SK-N-SH (cell line): ENCODE data around the gene MYEOV. TPM values are rescaled to one million over a fixed set of nuclear protein-coding genes. Genes with fewer than 3 reads are reported as not detected.

Source experiments
- CTCF ChIA-PET: fragments of 300-600, 350-600 bp; formaldehyde crosslinking; extraction: SDS; loops from one replicate; lab custom pipeline; 2021; lab: Yijun Ruan, JAX
- POLR2A ChIA-PET: fragments of 350-600 bp; sonication (Branson Sonifier 250); formaldehyde crosslinking; extraction: SDS; loops from one replicate; lab custom pipeline; 2020; ENCODE audit warnings: antibody characterized with exemption, inconsistent platforms; lab: Yijun Ruan, JAX
- DNase-seq: peaks from one replicate; pipeline ENCODE4 v3.0.0; 2012
- H2AFZ ChIP-seq: fragments of 200-600 bp; sonication (generic); 2 replicates; pipeline ENCODE4 v1.8.1; 2016; ENCODE audit warnings: antibody characterized with exemption, mild to moderate bottlenecking, low read depth
- H3F3A ChIP-seq: fragments of 200-600 bp; sonication (generic); replicated peaks from 2 replicates; pipeline ENCODE3; 2016; ENCODE audit warnings: antibody characterized with exemption, mild to moderate bottlenecking; ENCODE audit not compliant: insufficient read depth
- H3K27ac ChIP-seq, 2 experiments: fragments of 200-500 bp in 1 of 2; fragments of 200-600 bp in 1 of 2; sonication (Bioruptor generic) in 1 of 2; sonication (generic), shearing (Covaris generic) in 1 of 2; 2 replicates each; pipeline versions ENCODE4 v1.5.1 to v1.6.1; 2014 to 2016; ENCODE audit warnings: low read depth in 2 of 2, inconsistent platforms in 1 of 2, low read length in 1 of 2, mild to moderate bottlenecking in 1 of 2, mixed read lengths in 1 of 2
- H3K27me3 ChIP-seq: fragments of 200-600 bp; sonication (generic), shearing (Covaris generic); 2 replicates; pipeline ENCODE4 v1.6.1; 2016; ENCODE audit warnings: mixed run types; ENCODE audit not compliant: insufficient read depth
- H3K36me3 ChIP-seq, 2 experiments: fragments of 200-500 bp in 1 of 2; fragments of 200-600 bp in 1 of 2; sonication (Bioruptor generic) in 1 of 2; sonication (generic) in 1 of 2; replicated peaks in 1 of 2; 2 replicates each; pipeline versions ENCODE3 to v1.5.1; 2014 to 2016; ENCODE audit warnings: low read length in 1 of 2, mild to moderate bottlenecking in 1 of 2; ENCODE audit not compliant: insufficient read depth in 2 of 2, control insufficient read depth in 1 of 2
- H3K4me1 ChIP-seq, 2 experiments: fragments of 200-500 bp in 1 of 2; fragments of 200-600 bp in 1 of 2; sonication (Bioruptor generic) in 1 of 2; sonication (generic), shearing (Covaris generic) in 1 of 2; 2 replicates each; pipeline versions ENCODE4 v1.5.1 to v1.6.1; 2014 to 2016; ENCODE audit warnings: low read depth in 1 of 2, low read length in 1 of 2, mixed run types in 1 of 2; ENCODE audit not compliant: insufficient read depth in 2 of 2, control insufficient read depth in 1 of 2
- H3K4me2 ChIP-seq: fragments of 200-600 bp; sonication (generic), shearing (Covaris generic); 2 replicates; pipeline ENCODE4 v1.6.1; 2017; ENCODE audit warnings: mixed run types
- H3K4me3 ChIP-seq, 2 experiments: fragments of 200-500 bp in 1 of 2; fragments of 200-600 bp in 1 of 2; sonication (Bioruptor generic) in 1 of 2; sonication (generic), shearing (Covaris generic) in 1 of 2; 2 replicates each; pipeline versions ENCODE4 v1.5.1 to v1.8.1; 2014 to 2016; ENCODE audit warnings: low read depth in 2 of 2, inconsistent platforms in 1 of 2, low read length in 1 of 2, mild to moderate bottlenecking in 1 of 2, mixed read lengths in 1 of 2, moderate library complexity in 1 of 2
- H3K79me2 ChIP-seq: fragments of 200-600 bp; sonication (generic); 2 replicates; pipeline ENCODE4 v1.8.1; 2017; ENCODE audit warnings: mild to moderate bottlenecking; ENCODE audit not compliant: insufficient read depth
- H3K9ac ChIP-seq: fragments of 200-600 bp; sonication (generic); 2 replicates; pipeline ENCODE4 v1.6.1; 2017; ENCODE audit warnings: mixed run types
- H3K9me2 ChIP-seq: fragments of 200-600 bp; sonication (generic); 2 replicates; pipeline ENCODE4 v1.6.1; 2017; ENCODE audit warnings: mixed run types
- H3K9me3 ChIP-seq: fragments of 200-600 bp; sonication (generic); 2 replicates; pipeline ENCODE4 v1.6.1; 2017; ENCODE audit warnings: mixed run types, mild to moderate bottlenecking, moderate library complexity
- H4K20me1 ChIP-seq: fragments of 200-600 bp; sonication (generic); 2 replicates; pipeline ENCODE4 v1.6.1; 2017; ENCODE audit warnings: mild to moderate bottlenecking, mixed run types; ENCODE audit not compliant: insufficient read depth
- EZH2phosphoT487 ChIP-seq: fragments of 200-600 bp; sonication (generic); IDR thresholded peaks from 2 replicates; pipeline ENCODE4 v1.6.1; 2017; ENCODE audit warnings: low read depth, mixed run types, mild to moderate bottlenecking, antibody characterized with exemption, moderate library complexity, borderline replicate concordance
- FOSL2 ChIP-seq: IDR thresholded peaks from 2 replicates; pipeline ENCODE4 v1.4.0; 2012; ENCODE audit warnings: low read depth, mild to moderate bottlenecking, moderate library complexity, borderline replicate concordance
- GABPA ChIP-seq: IDR thresholded peaks from 2 replicates; pipeline ENCODE4 v1.4.0; 2012; ENCODE audit warnings: low read depth, mild to moderate bottlenecking
- GATA2 ChIP-seq: sonication (generic); formaldehyde crosslinking; IDR thresholded peaks from 2 replicates; pipeline ENCODE4 v1.5.0; 2020; ENCODE audit warnings: mild to moderate bottlenecking, missing genetic modification reagents
- JUND ChIP-seq: IDR thresholded peaks from 2 replicates; pipeline ENCODE4 v1.4.0; 2012
- MEF2A ChIP-seq: IDR thresholded peaks from 2 replicates; pipeline ENCODE4 v1.4.0; 2012; ENCODE audit warnings: low read depth, borderline replicate concordance
- NFIC ChIP-seq: IDR thresholded peaks from 2 replicates; pipeline ENCODE4 v1.4.0; 2012; ENCODE audit warnings: borderline replicate concordance
- NRF1 ChIP-seq: IDR thresholded peaks from 2 replicates; pipeline ENCODE4 v1.6.1; 2012; ENCODE audit warnings: low read depth, mild to moderate bottlenecking, low read length
- POLR2AphosphoS5 ChIP-seq: IDR thresholded peaks from 2 replicates; pipeline ENCODE4 v1.6.1; 2012; ENCODE audit warnings: low read depth, low read length
- RCOR1 ChIP-seq: fragments of 150-350 bp; IDR thresholded peaks from 2 replicates; pipeline ENCODE4 v1.6.1; 2017; ENCODE audit warnings: antibody characterized with exemption, low read length
- RXRA ChIP-seq: IDR thresholded peaks from 2 replicates; pipeline ENCODE4 v1.4.0; 2012; ENCODE audit warnings: low read depth, mild to moderate bottlenecking, borderline replicate concordance
- SMC3 ChIP-seq: IDR thresholded peaks from 2 replicates; pipeline ENCODE4 v1.6.1; 2012; ENCODE audit warnings: low read depth, low read length, improper control_type of control experiment
- TAF1 ChIP-seq: IDR thresholded peaks from 2 replicates; pipeline ENCODE4 v1.6.1; 2012; ENCODE audit warnings: low read depth, mild to moderate bottlenecking, low read length, moderate library complexity, borderline replicate concordance
- TCF12 ChIP-seq: IDR thresholded peaks from 2 replicates; pipeline ENCODE4 v1.4.0; 2012
- TEAD4 ChIP-seq: IDR thresholded peaks from 2 replicates; pipeline ENCODE4 v1.4.0; 2012; ENCODE audit warnings: mild to moderate bottlenecking, borderline replicate concordance; ENCODE audit not compliant: insufficient read depth
- USF1 ChIP-seq: IDR thresholded peaks from 2 replicates; pipeline ENCODE4 v1.4.0; 2012; ENCODE audit warnings: low read depth, borderline replicate concordance
- WGBS: methylation state at CpG from one replicate; pipeline ENCODE4 v1.1.6; 2017; ENCODE audit warnings: low lambda C conversion rate; 5-methylcytosine and 5-hydroxymethylcytosine counted together
- polyA plus RNA-seq, 3 experiments: library from polyadenylated mRNA; depleted of rRNA; stranded (reverse); fragments of >200 nt; gene quantifications; 2 replicates each; pipeline ENCODE4 v1.2.3, GENCODE V29; 2012
- TF ChIP-seq, protein P1 (sequence below): IDR thresholded peaks from 2 replicates; pipeline ENCODE4; 2012
- TF ChIP-seq, protein P2 (sequence below): IDR thresholded peaks from 2 replicates; pipeline ENCODE4 v1.4.0; 2012; ENCODE audit warnings: low read depth, borderline replicate concordance
- TF ChIP-seq, protein P3 (sequence below): IDR thresholded peaks from 2 replicates; pipeline ENCODE4 v1.4.0; 2012; ENCODE audit warnings: low read depth
- TF ChIP-seq, protein P4 (sequence below): fragments of 200-600 bp; sonication (generic); IDR thresholded peaks from 2 replicates; pipeline ENCODE4 v1.6.1; 2017; ENCODE audit warnings: antibody characterized with exemption, mild to moderate bottlenecking, moderate library complexity

Gene MYEOV
- polyA plus RNA-seq, 1 of the 3 experiments (the other 2 are of a cell fraction): 3.0 TPM

- TF ChIP-seq, protein P1, sequence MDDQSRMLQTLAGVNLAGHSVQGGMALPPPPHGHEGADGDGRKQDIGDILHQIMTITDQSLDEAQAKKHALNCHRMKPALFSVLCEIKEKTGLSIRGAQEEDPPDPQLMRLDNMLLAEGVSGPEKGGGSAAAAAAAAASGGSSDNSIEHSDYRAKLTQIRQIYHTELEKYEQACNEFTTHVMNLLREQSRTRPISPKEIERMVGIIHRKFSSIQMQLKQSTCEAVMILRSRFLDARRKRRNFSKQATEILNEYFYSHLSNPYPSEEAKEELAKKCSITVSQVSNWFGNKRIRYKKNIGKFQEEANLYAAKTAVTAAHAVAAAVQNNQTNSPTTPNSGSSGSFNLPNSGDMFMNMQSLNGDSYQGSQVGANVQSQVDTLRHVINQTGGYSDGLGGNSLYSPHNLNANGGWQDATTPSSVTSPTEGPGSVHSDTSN: no peak
- TF ChIP-seq FOSL2 (no peak), GABPA (no peak), EZH2phosphoT487 (no peak), JUND (no peak), TCF12 (no peak), RCOR1 (no peak), SMC3 (no peak), NRF1 (no peak), MEF2A (no peak)
- TF ChIP-seq, protein P2, sequence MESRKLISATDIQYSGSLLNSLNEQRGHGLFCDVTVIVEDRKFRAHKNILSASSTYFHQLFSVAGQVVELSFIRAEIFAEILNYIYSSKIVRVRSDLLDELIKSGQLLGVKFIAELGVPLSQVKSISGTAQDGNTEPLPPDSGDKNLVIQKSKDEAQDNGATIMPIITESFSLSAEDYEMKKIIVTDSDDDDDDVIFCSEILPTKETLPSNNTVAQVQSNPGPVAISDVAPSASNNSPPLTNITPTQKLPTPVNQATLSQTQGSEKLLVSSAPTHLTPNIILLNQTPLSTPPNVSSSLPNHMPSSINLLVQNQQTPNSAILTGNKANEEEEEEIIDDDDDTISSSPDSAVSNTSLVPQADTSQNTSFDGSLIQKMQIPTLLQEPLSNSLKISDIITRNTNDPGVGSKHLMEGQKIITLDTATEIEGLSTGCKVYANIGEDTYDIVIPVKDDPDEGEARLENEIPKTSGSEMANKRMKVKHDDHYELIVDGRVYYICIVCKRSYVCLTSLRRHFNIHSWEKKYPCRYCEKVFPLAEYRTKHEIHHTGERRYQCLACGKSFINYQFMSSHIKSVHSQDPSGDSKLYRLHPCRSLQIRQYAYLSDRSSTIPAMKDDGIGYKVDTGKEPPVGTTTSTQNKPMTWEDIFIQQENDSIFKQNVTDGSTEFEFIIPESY: no peak
- TF ChIP-seq, all 33 proteins: peak for 0
Measured at GRCh38 chr11:69286374-69287371, 7.3 kb upstream of the MYEOV start (continued).

GRCh38 chr11:69287968-69288882 lies 5.7 kb upstream of the MYEOV start:
- H3K9me3 ChIP-seq: no peaks in the 10 kb centered on the region
- H3K79me2 ChIP-seq: no peaks in the 10 kb centered on the region
- POLR2A ChIA-PET: no interaction called here
- no peak overlapping the region for H3K9ac ChIP-seq
- WGBS: 89% methylated on average over 18 of the region's 20 CpGs
- no peaks in the 10 kb centered on the region for H3K36me3 ChIP-seq
- no peak overlapping the region for H3K4me3 ChIP-seq
- CTCF ChIA-PET: interaction anchor here (1.6 kb wide), 1 partner anchor 46 kb away, joined by 3 read pairs; no protein-coding TSS in a partner anchor
- no peaks in the 10 kb centered on the region for H3K27me3 ChIP-seq
- peaks cover 2% of the 10 kb centered on the region for H3F3A ChIP-seq
- no peak for DNase-seq
- no peak overlapping the region for H3K4me2 ChIP-seq
- H4K20me1 ChIP-seq: no peaks in the 10 kb centered on the region
- H3K27ac ChIP-seq: no peak overlapping the region
- no peaks in the 10 kb centered on the region for H3K9me2 ChIP-seq
- H3K4me1 ChIP-seq: no peaks in the 10 kb centered on the region
- H2AFZ ChIP-seq: no peak overlapping the region
- TF ChIP-seq USF1 (no peak), TEAD4 (no peak), RXRA (no peak), GATA2 (CRISPR knock-in tag) (no peak), NFIC (no peak), TAF1 (no peak), JUND (no peak), NRF1 (no peak), MEF2A (no peak), POLR2AphosphoS5 (no peak)
- TF ChIP-seq, protein P3, sequence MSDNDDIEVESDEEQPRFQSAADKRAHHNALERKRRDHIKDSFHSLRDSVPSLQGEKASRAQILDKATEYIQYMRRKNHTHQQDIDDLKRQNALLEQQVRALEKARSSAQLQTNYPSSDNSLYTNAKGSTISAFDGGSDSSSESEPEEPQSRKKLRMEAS: no peak
- TF ChIP-seq, protein P4, sequence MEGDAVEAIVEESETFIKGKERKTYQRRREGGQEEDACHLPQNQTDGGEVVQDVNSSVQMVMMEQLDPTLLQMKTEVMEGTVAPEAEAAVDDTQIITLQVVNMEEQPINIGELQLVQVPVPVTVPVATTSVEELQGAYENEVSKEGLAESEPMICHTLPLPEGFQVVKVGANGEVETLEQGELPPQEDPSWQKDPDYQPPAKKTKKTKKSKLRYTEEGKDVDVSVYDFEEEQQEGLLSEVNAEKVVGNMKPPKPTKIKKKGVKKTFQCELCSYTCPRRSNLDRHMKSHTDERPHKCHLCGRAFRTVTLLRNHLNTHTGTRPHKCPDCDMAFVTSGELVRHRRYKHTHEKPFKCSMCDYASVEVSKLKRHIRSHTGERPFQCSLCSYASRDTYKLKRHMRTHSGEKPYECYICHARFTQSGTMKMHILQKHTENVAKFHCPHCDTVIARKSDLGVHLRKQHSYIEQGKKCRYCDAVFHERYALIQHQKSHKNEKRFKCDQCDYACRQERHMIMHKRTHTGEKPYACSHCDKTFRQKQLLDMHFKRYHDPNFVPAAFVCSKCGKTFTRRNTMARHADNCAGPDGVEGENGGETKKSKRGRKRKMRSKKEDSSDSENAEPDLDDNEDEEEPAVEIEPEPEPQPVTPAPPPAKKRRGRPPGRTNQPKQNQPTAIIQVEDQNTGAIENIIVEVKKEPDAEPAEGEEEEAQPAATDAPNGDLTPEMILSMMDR: no peak
- TF ChIP-seq, protein P2: no peak
